Left colon (tissue), 2 donors: ENCODE measurements around the gene LAMTOR2. TPM values are rescaled to one million over a fixed set of nuclear protein-coding genes. Genes with fewer than 3 reads are reported as not detected.
"Not testable (repeated sequence)": the region's sequence is repeated elsewhere in the genome, so short reads cannot be mapped to it uniquely, and the experiment has no call there.

ENCODE experiments used
- ATAC-seq: fragments of 200-7000 bp; cut with Tn5 transposase; one replicate; pipeline ENCODE4 v1.9.1; 2020; ENCODE audit warnings: mild to moderate bottlenecking, moderate library complexity
- DNase-seq, 2 donors: peaks; one replicate each; pipeline ENCODE4 v3.0.0-alpha.2; 2020
- intact Hi-C, 2 donors: fragments of 100-400 bp; cut with DNase I in 1 of 2; cut with micrococcal nuclease in 1 of 2; formaldehyde crosslinking; loops; one replicate each; pipeline versions ENCODE4 v1.11.2 to v1.14.0; 2022; cut with DNase I, micrococcal nuclease
- total RNA-seq, 2 donors: library from RNA; stranded (reverse); fragmentation: NEBNext Ultra II Directional; extraction: Animal tissue kit (Norgen Biotek cat#: 25700); gene quantifications; one replicate each; pipeline ENCODE4 v1.2.1, GENCODE V29; 2021
- donor health status: DM: no; HTN: no; CAD: no.
- donor health status: DM: yes; HTN: yes; CAD: no.

The LAMTOR2 gene
- total RNA-seq, 2 donors from 2014 or later: 70.6 to 72.7 TPM

- no peak for ATAC-seq
Measured at GRCh38 chr1:156050376-156050775, 4.2 kb upstream of the LAMTOR2 start.

GRCh38 chr1:156051011-156051725, 3.4 kb upstream of the LAMTOR2 start:
- intact Hi-C loops: no loop called here
- DNase-seq (no peak), ATAC-seq (no peak)

More at GRCh38 chr1:156050376-156050775, 4.2 kb upstream of the LAMTOR2 start:
- DNase-seq: no peak
- intact Hi-C loops: no loop called here

GRCh38 chr1:156052862-156053767, 1.5 kb upstream of the LAMTOR2 start:
- ATAC-seq (peak; percentile 25), DNase-seq (peak; percentile 62 to 79)
- intact Hi-C loops: no loop called here

GRCh38 chr1:156053768-156054499, 648 bp upstream of the LAMTOR2 start, which contains the start of gene UBQLN4:
UBQLN4 (minus strand) TSS chr1:156053798; CDS start chr1:156053701, 97 bp downstream.
- DNase-seq (peak; percentile 86 to 92), ATAC-seq (peak; percentile 78)
- intact Hi-C loops: no loop called here

GRCh38 chr1:156055281-156056048, 883 bp downstream of the LAMTOR2 start:
- ATAC-seq: no peak
- intact Hi-C loops: no loop called here
- DNase-seq: no peak

- intact Hi-C loops: no loop called here
- DNase-seq (no peak), ATAC-seq (no peak)
Measured at GRCh38 chr1:156056326-156056849, 1.8 kb downstream of the LAMTOR2 start.

- intact Hi-C loops: no loop called here
- peak; percentile 85 to 92 for DNase-seq
- ATAC-seq: peak; percentile 90
Measured at GRCh38 chr1:156060937-156061636, 6.5 kb downstream of the LAMTOR2 start, which contains the start of gene RAB25. RAB25 (plus strand) TSS chr1:156061160; CDS start chr1:156061401, 241 bp downstream.

GRCh38 chr1:156062189-156062588, 7.6 kb downstream of the LAMTOR2 start:
- intact Hi-C loops: no loop called here
- peak; percentile 63 for ATAC-seq

GRCh38 chr1:156063997-156064285, 9.4 kb downstream of the LAMTOR2 start:
- DNase-seq: no peak
- intact Hi-C loops: no loop called here
- no peak for ATAC-seq

More at GRCh38 chr1:156062189-156062588, 7.6 kb downstream of the LAMTOR2 start:
- peak; percentile 60 to 76 for DNase-seq

- ATAC-seq (no peak), DNase-seq (no peak)
- intact Hi-C loops: no loop called here
Measured at GRCh38 chr1:156064615-156065014, 10.0 kb downstream of the LAMTOR2 start.

GRCh38 chr1:156065212-156065611, 10.6 kb downstream of the LAMTOR2 start:
- ATAC-seq: no peak
- no peak for DNase-seq
- intact Hi-C loops: no loop called here

- DNase-seq: no peak
- intact Hi-C loops: no loop called here
- ATAC-seq: no peak
Measured at GRCh38 chr1:156065871-156066270, 11.3 kb downstream of the LAMTOR2 start.

- intact Hi-C loops: no loop called here
- no peak for DNase-seq
- ATAC-seq: no peak
Measured at GRCh38 chr1:156067262-156067661, 12.7 kb downstream of the LAMTOR2 start.

GRCh38 chr1:156069490-156070455, 15.2 kb downstream of the LAMTOR2 start:
- ATAC-seq (no peak), DNase-seq (no peak)
- intact Hi-C loops: no loop called here

GRCh38 chr1:156070548-156070947, 16.0 kb downstream of the LAMTOR2 start:
- ATAC-seq: no peak
- intact Hi-C loops: no loop called here
- DNase-seq: no peak

GRCh38 chr1:156071332-156071816, 16.8 kb downstream of the LAMTOR2 start:
- ATAC-seq, DNase-seq, intact Hi-C loops: not testable (repeated sequence)
